ENCODE measurements around the gene COQ10A. TPM values are rescaled to one million over a fixed set of nuclear protein-coding genes. Genes with fewer than 3 reads are reported as not detected.

COQ10A gene
- total and polyA plus RNA-seq, 12 donors, result 55.5 to 258 (median 147) TPM

- TF ChIP-seq CTCF (IDR thresholded peaks at IDR 0.05), result no peak
- ATAC-seq (peak; percentile 3 to 29 (median 18)), DNase-seq (no peak)
- Histone ChIP-seq H3K27me3 (no peaks in the 10 kb centered on the region), H3K27ac (peak overlapping the region; percentile 87 to 100 (median 96)), H3K36me3 (peaks cover 0 to 56% (median 4%) of the 10 kb centered on the region in 9 donors), H3K4me3 (peak overlapping the region; percentile 23 to 99 (median 84)), H3K9me3 (no peaks in the 10 kb centered on the region), H3K4me1 (peaks cover 19 to 66% (median 57%) of the 10 kb centered on the region in 9 donors)
- WGBS, 2 donors, result 23 to 27% methylated on average over 21 of the region's 21 CpGs
- intact Hi-C loops (cut with DNase I), result loop anchor here in 2 of 10 donors (2.0 kb wide), 2 partner anchors 16 to 34 kb away; partner anchors contain the start of gene COQ10A (in 2 of the 2)
Measured at GRCh38 chr12:56300644-56301464, 34.1 kb downstream of the COQ10A start.

GRCh38 chr12:56304276-56304675 is 37.5 kb downstream of the COQ10A start:
- Histone ChIP-seq H3K9me3 (no peaks in the 10 kb centered on the region), H3K4me3 (no peak overlapping the region), H3K27me3 (no peaks in the 10 kb centered on the region), H3K4me1 (peaks cover 8 to 31% (median 24%) of the 10 kb centered on the region in 9 donors), H3K36me3 (peaks cover 0 to 62% (median 20%) of the 10 kb centered on the region in 9 donors), H3K27ac (no peak overlapping the region)
- 96 to 99% methylated on average over 3 of the region's 3 CpGs for WGBS, 2 donors
- intact Hi-C loops (cut with DNase I), result no loop called here
- DNase-seq (no peak), ATAC-seq (no peak)
- TF ChIP-seq CTCF (IDR thresholded peaks at IDR 0.05), result no peak

- H3K4me3 ChIP-seq, result no peak overlapping the region
- peaks cover 0 to 70% (median 20%) of the 10 kb centered on the region in 9 donors for H3K36me3 ChIP-seq
- WGBS, 2 donors, result 92 to 93% methylated on average over 8 of the region's 8 CpGs
- intact Hi-C loops (cut with DNase I), result no loop called here
- no peak for ATAC-seq
- H3K4me1 ChIP-seq, result peaks cover 8 to 27% (median 23%) of the 10 kb centered on the region in 9 donors
- H3K27me3 ChIP-seq, result no peaks in the 10 kb centered on the region
- no peaks in the 10 kb centered on the region for H3K9me3 ChIP-seq
- no peak for DNase-seq
- H3K27ac ChIP-seq, result no peak overlapping the region
- no peak for TF ChIP-seq CTCF (IDR thresholded peaks at IDR 0.05)
Measured at GRCh38 chr12:56304872-56305590, 38.3 kb downstream of the COQ10A start.

GRCh38 chr12:56307221-56307965 is 40.7 kb downstream of the COQ10A start:
- ATAC-seq (no peak), DNase-seq (no peak)
- H3K4me1 ChIP-seq, result peaks cover 0 to 9% (median 5%) of the 10 kb centered on the region in 9 donors
- peaks cover 0 to 93% (median 22%) of the 10 kb centered on the region in 9 donors for H3K36me3 ChIP-seq
- H3K9me3 ChIP-seq, result no peaks in the 10 kb centered on the region
- no peak overlapping the region for H3K27ac ChIP-seq
- TF ChIP-seq CTCF (IDR thresholded peaks at IDR 0.05), result no peak
- 96 to 99% methylated on average over 7 of the region's 7 CpGs for WGBS, 2 donors
- intact Hi-C loops (cut with DNase I), result no loop called here
- H3K27me3 ChIP-seq, result no peaks in the 10 kb centered on the region
- no peak overlapping the region for H3K4me3 ChIP-seq

Data from heart right ventricle (tissue), 16 donors.